HepG2 (cell line): ENCODE results near the gene HOXB2. TPM values are rescaled to one million over a fixed set of nuclear protein-coding genes. Genes with fewer than 3 reads are reported as not detected.

ENCODE experiments used
- CCAR2 ChIP-seq: fragments of 200-400 bp; formaldehyde crosslinking; optimal IDR thresholded peaks from 2 replicates; pipeline ENCODE3; 2018; ENCODE audit warnings: low read depth, mild to moderate bottlenecking, low read length, moderate library complexity
- GABPA ChIP-seq, 2 experiments: IDR thresholded peaks; 2 replicates each; pipeline ENCODE4 v1.6.1; 2011 to 2016; ENCODE audit warnings: low read depth in 2 of 2, low read length in 1 of 2, missing biosample characterization in 1 of 2, missing genetic modification characterization in 1 of 2
- KDM3A ChIP-seq: IDR thresholded peaks from 2 replicates; pipeline ENCODE4 v1.6.1; 2018; ENCODE audit warnings: low read depth, missing compliant biosample characterization
- ZMYM4 ChIP-seq: sonication (generic); formaldehyde crosslinking; IDR thresholded peaks from 2 replicates; pipeline ENCODE4 v1.8.1; 2023; ENCODE audit warnings: mild to moderate bottlenecking, missing genetic modification reagents
- ZNF629 ChIP-seq: sonication (generic); formaldehyde crosslinking; conservative IDR thresholded peaks from 2 replicates; pipeline ENCODE4 v1.5.0; 2020; ENCODE audit warnings: missing genetic modification reagents
- ZNF772 ChIP-seq: sonication (generic); formaldehyde crosslinking; IDR thresholded peaks from 2 replicates; pipeline ENCODE4 v1.5.0; 2020; ENCODE audit warnings: mild to moderate bottlenecking, missing genetic modification reagents
- ZNF788 ChIP-seq: sonication (generic); formaldehyde crosslinking; IDR thresholded peaks from 2 replicates; pipeline ENCODE4 v1.5.0; 2020; ENCODE audit warnings: mild to moderate bottlenecking, missing genetic modification reagents, borderline replicate concordance
- polyA plus RNA-seq, 8 experiments: library from polyadenylated mRNA; depleted of rRNA in 3 of 8; stranded (reverse) in 7 of 8; unstranded in 1 of 8; fragments of >200 nt; fragmentation: Illumina TruSeq in 4 of 8; extraction: Trizol in 4 of 8; gene quantifications; 2 replicates each; pipeline versions ENCODE4 v1.2.1 to v1.2.3, GENCODE V29; 2011 to 2016; ENCODE audit warnings: low read depth in 4 of 8, missing spikeins in 1 of 8, mixed read lengths in 1 of 8; ENCODE audit not compliant: insufficient read depth in 1 of 8
- total RNA-seq, 5 experiments: library from RNA; depleted of rRNA; stranded (reverse); fragments of >200 nt; fragmentation: Illumina TruSeq; extraction: Trizol; gene quantifications; 2 replicates each; pipeline ENCODE4 v1.2.3, GENCODE V29; 2016; ENCODE audit warnings: low read depth in 1 of 5
- TF ChIP-seq, protein P1 (sequence below): sonication (generic); formaldehyde crosslinking; conservative IDR thresholded peaks from 2 replicates; pipeline ENCODE4 v1.8.0; 2022; ENCODE audit warnings: mild to moderate bottlenecking, moderate library complexity, missing genetic modification reagents
- TF ChIP-seq, protein P2 (sequence below): sonication (generic); formaldehyde crosslinking; IDR thresholded peaks from 2 replicates; pipeline ENCODE4 v1.4.0; 2020; ENCODE audit warnings: missing genetic modification reagents

The HOXB2 gene
- total and polyA plus RNA-seq, 2 of the 13 experiments (the other 11 are each of a cell fraction or from before 2014, with no cell fraction given), result not detected

DNA sequence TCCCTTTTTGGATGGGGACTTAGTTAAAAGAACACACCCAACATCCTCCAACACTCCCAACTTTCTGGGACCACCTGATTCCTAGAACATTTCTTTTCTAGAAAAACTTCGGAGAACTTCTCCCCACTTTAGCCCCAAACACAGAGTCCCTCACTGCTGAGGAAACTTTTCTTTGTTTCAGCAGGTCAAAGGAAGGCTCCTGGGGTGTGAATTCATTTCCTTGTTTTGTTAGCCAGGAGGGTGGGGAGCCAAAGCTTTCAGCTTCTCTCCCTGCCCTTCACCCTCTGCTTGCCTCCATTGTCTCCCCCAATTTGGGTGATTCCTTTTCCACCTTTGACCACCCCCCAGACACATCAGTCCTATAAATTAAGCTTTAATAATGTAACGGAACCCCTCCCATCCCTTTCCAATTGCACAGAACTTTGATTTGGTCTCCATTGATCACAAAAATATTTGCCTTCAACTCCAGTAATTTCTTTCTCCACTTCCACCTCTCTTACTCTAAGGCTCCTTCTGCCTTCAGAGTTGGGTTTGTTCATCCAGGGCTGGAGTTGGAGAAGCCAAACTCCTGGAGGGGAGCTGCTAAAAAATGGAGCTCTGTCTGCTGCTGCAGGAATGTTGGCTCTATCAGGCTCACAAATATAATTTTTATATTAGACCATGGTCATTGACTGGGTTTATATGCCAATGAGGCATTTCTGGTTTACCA lies 22.9 kb upstream of the HOXB2 start (continued):
- TF ChIP-seq ZNF629 (no peak), ZNF772 (CRISPR knock-in tag) (no peak), ZMYM4 (CRISPR knock-in tag) (no peak), KDM3A (CRISPR knock-in tag) (no peak), ZNF788 (CRISPR knock-in tag) (no peak), CCAR2 (no peak), GABPA (IDR thresholded peaks at IDR 0.05; ENCODE audit: low read depth, low read length) (no peak), GABPA (CRISPR knock-in tag; IDR thresholded peaks at IDR 0.05; ENCODE audit: low read depth) (no peak)
- TF ChIP-seq, protein P1, sequence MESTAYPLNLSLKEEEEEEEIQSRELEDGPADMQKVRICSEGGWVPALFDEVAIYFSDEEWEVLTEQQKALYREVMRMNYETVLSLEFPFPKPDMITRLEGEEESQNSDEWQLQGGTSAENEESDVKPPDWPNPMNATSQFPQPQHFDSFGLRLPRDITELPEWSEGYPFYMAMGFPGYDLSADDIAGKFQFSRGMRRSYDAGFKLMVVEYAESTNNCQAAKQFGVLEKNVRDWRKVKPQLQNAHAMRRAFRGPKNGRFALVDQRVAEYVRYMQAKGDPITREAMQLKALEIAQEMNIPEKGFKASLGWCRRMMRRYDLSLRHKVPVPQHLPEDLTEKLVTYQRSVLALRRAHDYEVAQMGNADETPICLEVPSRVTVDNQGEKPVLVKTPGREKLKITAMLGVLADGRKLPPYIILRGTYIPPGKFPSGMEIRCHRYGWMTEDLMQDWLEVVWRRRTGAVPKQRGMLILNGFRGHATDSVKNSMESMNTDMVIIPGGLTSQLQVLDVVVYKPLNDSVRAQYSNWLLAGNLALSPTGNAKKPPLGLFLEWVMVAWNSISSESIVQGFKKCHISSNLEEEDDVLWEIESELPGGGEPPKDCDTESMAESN (CRISPR knock-in tag), result no peak
- TF ChIP-seq, protein P2, sequence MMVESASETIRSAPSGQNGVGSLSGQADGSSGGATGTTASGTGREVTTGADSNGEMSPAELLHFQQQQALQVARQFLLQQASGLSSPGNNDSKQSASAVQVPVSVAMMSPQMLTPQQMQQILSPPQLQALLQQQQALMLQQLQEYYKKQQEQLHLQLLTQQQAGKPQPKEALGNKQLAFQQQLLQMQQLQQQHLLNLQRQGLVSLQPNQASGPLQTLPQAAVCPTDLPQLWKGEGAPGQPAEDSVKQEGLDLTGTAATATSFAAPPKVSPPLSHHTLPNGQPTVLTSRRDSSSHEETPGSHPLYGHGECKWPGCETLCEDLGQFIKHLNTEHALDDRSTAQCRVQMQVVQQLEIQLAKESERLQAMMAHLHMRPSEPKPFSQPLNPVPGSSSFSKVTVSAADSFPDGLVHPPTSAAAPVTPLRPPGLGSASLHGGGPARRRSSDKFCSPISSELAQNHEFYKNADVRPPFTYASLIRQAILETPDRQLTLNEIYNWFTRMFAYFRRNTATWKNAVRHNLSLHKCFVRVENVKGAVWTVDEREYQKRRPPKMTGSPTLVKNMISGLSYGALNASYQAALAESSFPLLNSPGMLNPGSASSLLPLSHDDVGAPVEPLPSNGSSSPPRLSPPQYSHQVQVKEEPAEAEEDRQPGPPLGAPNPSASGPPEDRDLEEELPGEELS (CRISPR knock-in tag), result no peak
